Stimulated activated CD8-positive, alpha-beta memory T cell treated with anti-CD3 and anti-CD28 coated beads, Interleukin-12 subunit alpha, Interleukin-12 subunit beta, amount 100 ng/mL, for 1 hour (primary cell): ENCODE results near the gene SLC38A5.

Experiments used
- DNase-seq: peaks from one replicate; pipeline ENCODE4 v3.0.0-alpha.2; 2020; ENCODE audit warnings: low read depth

The SLC38A5 gene

DNA sequence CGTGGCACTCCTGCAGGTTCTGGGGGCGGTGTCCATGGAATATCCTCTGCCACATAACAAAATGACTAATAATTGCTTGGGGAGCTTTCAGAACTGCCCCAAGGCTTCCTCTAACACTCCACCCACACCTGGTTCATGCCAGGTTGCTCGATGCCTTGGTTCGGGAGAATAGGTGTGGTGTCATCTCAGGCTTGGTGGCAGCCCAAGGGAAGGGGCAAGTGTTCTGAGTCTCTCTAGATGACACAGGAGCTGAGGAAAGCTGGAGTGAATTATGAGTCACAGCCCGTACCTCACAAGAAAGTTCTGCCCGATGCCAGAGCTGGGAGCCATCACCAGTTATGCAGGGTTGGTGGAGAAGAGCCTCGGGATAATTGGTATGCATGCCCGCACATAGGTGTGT lies 20.6 kb upstream of the SLC38A5 start:
- DNase-seq = no peak

DNA sequence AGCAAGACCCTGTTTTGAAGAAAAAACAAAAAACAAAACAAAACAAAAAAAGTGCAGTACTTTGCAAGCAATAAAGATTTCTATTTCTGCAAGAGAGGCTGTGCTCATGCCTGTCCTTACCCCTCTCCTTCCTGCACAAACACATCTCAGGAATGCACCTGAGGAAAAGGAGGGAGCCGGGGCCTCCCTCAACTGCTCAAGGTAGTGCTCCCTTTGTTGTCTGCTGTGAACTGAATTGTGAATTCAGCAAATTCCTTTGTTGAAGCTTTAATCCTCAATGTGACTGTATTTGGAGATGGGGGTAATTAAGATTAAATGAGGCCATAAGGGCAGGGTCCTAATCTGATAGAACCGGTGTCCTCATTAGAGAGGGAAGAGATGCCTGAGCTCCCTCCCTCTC lies 19.8 kb upstream of the SLC38A5 start:
- no peak for DNase-seq

DNA sequence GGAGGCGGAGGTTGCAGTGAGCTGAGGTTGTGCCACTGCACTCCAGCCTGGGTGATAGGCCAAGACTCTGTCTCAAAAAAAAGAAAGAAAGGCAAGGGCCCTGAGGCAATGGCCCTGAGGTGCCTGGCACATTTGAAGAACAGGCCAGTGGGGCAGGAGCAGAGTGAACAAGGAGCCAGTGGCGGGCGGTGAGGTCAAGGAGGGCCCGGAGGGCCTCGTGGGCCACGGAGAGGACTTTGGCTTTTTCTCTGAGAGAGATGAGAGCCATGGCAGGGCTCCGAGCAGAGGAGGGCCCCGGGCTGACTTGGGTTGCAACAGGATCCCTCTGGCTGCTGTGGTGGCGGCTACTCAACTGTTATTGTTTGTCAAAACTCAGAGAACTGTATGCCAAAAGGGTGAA lies 19.2 kb upstream of the SLC38A5 start:
- DNase-seq = no peak

DNA sequence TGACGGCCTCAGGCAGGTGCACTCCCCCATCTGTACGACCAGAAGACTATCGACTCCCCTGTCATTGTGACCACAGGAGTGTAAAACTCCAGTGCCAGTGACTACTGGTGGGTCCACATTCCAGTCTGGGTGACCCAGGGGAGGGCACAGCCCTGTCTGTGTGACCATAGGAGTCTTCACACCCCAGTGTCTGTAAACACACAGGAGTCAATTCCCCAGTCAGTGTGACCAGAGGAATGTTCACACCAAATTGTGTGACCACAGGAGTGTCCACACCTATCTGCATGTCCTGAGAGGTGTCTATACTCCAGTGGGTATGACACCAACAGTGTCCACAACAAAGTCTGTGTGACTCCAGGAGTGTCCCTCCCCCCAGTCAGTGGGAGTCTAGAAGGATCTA lies 18.0 kb upstream of the SLC38A5 start:
- DNase-seq = no peak

GRCh38 chrX:48487362-48487798 lies 17.3 kb upstream of the SLC38A5 start:
- no peak for DNase-seq

- DNase-seq = no peak
Measured at GRCh38 chrX:48482526-48482925, 12.5 kb upstream of the SLC38A5 start.

GRCh38 chrX:48480583-48480982 lies 10.5 kb upstream of the SLC38A5 start:
- no peak for DNase-seq

DNA sequence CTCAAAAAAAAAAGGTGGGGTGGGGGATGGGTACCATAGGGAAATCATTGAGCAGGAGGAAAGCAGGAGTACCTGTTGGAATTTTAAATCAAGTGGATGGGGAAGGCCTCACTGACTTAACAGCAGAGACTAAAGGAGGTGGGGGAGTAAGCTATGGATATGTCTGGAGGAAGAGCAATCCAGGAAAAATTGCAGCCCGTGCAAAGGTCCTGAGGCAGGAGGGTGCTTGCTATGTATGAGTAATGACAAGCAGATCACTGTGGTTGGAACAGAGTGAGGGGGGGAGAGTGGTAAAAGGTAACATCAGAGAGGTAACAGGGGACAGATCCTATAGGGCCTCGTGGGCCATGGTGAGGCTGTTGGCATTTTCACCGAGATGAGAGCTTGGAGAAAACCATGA lies 10.1 kb upstream of the SLC38A5 start:
- DNase-seq = no peak

GRCh38 chrX:48478806-48479205 lies 8.7 kb upstream of the SLC38A5 start:
- no peak for DNase-seq

- DNase-seq = no peak
Measured at GRCh38 chrX:48477960-48478755, 8.1 kb upstream of the SLC38A5 start.

GRCh38 chrX:48476919-48477318 lies 6.9 kb upstream of the SLC38A5 start:
- DNase-seq = no peak

- peak; percentile 73 for DNase-seq
Measured at GRCh38 chrX:48475774-48476577, 5.9 kb upstream of the SLC38A5 start, which contains the start of gene FTSJ1. Gene FTSJ1, plus strand, starts transcription at chrX:48476199. Its CDS starts 1,849 bp downstream, at chrX:48478048.

DNA sequence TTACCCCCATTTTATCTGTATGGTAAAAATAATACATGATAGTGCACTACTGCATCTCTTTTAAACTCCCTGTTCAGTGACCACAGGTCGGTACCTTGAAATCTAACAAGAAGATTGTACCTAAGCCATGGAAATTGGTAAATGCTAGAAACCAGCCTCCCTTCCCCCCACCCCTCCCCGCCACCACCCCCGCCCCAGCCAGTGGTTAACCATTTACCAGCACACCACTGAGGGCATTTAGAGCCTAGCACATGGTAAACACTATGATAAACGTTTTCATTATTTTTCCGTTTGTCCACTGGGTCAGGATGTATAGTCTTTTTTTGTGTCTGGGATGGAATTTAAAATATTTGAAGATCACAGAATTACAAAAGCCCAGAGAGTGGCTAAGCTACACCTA lies 5.2 kb upstream of the SLC38A5 start:
- no peak for DNase-seq

- DNase-seq = no peak
Measured at GRCh38 chrX:48474581-48474980, 4.5 kb upstream of the SLC38A5 start.

GRCh38 chrX:48474127-48474526 lies 4.1 kb upstream of the SLC38A5 start:
- DNase-seq = no peak

GRCh38 chrX:48473704-48473990 lies 3.6 kb upstream of the SLC38A5 start:
- no peak for DNase-seq

DNA sequence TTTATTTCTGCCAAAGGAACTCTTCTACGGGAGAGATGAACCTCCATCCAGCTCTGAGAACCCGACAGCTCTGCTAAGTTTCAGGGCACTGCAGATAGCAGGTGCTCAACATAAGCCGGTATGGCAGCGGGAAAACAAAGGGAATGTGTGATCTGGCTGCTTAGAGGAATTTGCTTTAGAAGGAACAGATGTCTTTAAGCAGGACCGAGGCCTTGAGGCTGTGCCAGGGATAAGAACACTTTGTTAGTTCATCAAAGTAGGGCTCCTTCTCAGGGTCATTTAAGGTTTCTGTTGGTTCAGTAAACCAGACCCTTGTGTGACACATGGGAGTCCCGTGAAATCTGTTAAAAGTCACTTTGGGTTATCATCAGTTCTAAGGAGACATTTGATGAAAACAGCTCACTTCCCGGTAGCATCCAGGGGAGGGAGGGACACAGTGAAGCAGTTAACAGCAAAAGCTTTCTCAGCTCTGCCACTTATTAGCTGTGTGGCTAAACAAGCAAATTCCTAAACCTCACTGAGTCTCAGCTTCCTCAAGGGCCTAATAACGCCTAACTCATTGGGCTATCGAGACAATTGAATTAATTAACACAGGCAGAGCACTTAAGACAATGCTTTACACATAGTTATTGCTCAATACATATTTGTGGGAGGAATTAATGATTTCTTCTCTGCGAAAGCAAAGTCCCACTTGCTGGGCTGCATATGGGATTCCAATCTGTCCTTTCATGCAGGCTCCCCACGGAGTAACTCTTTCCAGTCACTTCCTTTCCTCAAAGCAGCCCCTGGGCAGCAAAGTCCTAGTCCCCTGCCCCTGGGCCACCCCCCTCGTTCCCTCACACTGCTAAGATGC lies 3.0 kb upstream of the SLC38A5 start:
- DNase-seq = no peak

GRCh38 chrX:48472225-48472624 lies 2.2 kb upstream of the SLC38A5 start:
- no peak for DNase-seq

DNA sequence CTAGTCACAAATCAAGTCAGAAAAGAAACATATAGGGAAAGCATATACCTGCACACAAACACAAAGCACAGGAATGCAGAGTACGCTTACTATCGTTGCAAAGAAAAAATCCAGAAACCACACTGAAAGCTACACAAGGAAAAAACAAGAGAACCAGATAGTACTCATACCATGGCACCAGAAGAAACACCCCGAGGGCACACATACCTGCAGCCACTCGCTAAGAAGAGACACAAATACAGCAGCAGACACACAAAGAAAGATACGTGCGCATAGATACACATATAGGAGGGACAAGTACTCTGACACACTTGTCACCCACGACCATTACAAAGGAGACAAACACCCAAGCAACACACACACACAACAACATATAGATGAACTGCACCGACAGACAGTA lies 1.4 kb upstream of the SLC38A5 start:
- no peak for DNase-seq

DNA sequence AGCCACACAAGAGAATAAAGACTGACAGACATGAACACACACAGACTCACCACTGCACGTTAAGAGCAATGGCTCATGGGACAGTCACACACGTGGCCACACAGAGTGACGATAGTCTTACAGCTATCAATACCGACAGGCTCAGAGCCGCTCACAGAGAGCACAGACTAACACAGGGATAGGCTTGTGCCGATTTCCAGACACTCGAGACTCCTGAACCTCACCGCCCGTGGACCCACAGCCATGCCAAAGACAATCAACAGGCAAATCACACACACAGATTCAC lies 716 bp upstream of the SLC38A5 start:
- DNase-seq = no peak

DNA sequence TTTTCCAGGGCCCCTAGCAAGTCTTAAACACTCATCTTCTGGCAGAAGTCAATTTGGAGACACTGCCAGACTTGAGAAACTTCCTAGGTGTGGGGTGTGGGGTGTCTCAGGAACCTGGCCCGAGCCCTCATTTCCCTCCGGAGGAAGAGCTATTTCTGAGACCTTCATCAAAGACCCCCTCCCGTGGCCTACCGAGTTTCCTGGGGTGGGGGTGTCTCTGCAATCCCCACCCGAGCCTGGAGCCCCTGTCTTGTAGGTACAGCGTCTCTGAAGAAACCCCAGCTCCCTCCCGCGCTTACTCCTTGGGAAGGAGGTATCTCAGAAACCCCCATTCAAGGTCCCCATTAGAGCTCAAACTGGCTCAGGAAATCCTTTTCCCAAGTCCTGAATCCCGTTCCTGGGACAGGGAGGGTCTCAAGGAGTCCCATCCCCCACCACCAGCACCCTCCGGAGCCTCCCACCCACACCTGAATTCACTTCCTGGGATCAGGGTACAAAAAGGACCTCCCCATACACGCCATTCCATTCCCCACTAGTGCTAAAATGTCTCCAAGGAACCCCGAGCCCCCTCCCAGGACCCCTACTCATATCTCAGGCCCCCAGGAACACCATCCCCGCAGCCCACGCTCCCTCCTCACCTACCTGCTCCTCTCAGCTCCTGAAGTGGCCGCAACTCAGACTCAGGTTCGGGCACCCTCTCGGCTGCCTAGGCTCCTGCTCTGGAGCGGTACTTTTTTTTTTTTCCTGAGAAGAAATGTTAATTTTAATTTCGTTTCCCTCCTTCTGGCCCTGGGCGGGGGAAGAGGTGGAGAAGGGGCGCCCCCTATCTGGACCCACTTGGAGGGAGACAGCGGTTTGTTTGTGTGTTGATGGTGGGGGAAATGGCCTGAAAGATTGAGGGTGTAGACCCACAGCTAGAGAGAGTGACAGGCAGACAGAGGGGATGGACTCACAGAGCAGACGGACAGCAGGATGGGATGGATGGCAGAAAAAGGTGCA lies 1.1 kb downstream of the SLC38A5 start:
- DNase-seq = peak; percentile 13

DNA sequence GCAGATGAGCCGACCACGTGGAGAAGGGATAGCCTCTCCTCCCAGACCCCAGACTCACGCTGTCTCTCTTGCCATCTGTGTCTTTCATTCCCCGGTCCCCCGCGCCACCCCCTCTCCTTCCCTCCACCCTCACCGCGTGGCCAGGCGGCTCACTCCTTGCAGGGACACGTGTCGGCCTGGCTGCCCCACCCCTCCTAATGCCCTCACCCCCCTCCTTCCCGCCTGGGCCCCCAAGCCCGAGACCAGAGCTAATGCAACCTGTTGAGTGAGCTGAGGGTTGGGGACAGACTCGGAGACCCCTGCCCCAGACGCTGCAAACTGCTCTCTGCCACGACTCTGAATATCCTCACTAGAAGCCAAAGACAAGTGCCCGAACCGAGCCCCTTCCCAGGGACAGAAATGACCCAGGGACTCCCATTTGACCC lies 1.8 kb downstream of the SLC38A5 start:
- peak; percentile 2 for DNase-seq
